ENCODE measurements around the gene LYAR.

Gene LYAR

DNA sequence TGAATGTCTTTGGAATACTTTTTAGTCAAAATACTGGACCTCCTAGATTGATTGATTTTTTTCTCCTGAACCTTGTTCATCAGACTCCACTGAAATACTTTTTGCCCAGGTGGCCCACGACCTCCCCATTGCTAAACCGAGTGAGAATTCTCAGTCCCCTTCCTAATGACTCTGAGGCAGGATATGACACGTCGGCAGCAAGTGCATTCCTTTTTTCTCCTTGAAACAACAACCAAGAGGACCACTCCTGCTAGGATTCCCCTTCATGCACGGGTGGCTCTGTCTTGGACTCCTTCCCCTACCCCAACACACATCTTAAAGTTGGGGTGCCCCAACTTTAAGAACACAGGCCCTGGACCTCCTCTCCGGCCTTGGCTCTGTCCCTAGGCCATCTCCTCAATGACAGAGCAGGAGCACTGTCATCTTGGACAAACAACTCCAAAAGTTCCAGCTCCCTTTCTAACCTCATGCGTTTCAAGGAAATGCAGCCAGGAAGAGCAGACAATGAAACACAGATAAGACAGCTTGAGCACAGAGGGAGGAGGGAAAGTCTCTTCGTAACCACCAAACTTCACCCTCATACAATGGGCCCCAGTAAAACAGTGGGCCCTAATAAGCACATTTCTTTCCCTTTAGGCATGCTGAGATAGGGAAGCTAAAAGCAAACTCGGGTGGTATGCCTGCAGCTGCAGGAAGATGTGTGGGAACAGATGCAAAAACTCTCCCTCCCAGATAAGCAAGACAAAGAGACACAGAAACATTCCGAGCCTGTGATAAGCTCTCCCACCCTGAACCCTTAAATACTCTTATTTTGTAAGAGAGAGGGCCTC is 34.0 kb upstream of the LYAR start:
- no peak overlapping the region for H3K27ac ChIP-seq
- TF ChIP-seq, protein P1, sequence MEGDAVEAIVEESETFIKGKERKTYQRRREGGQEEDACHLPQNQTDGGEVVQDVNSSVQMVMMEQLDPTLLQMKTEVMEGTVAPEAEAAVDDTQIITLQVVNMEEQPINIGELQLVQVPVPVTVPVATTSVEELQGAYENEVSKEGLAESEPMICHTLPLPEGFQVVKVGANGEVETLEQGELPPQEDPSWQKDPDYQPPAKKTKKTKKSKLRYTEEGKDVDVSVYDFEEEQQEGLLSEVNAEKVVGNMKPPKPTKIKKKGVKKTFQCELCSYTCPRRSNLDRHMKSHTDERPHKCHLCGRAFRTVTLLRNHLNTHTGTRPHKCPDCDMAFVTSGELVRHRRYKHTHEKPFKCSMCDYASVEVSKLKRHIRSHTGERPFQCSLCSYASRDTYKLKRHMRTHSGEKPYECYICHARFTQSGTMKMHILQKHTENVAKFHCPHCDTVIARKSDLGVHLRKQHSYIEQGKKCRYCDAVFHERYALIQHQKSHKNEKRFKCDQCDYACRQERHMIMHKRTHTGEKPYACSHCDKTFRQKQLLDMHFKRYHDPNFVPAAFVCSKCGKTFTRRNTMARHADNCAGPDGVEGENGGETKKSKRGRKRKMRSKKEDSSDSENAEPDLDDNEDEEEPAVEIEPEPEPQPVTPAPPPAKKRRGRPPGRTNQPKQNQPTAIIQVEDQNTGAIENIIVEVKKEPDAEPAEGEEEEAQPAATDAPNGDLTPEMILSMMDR (conservative IDR thresholded peaks at IDR 0.05): no peak

GRCh38 chr4:4321951-4322688 is 32.2 kb upstream of the LYAR start:
- TF ChIP-seq, protein P1 (conservative IDR thresholded peaks at IDR 0.05): no peak
- H3K27ac ChIP-seq: no peak overlapping the region

DNA sequence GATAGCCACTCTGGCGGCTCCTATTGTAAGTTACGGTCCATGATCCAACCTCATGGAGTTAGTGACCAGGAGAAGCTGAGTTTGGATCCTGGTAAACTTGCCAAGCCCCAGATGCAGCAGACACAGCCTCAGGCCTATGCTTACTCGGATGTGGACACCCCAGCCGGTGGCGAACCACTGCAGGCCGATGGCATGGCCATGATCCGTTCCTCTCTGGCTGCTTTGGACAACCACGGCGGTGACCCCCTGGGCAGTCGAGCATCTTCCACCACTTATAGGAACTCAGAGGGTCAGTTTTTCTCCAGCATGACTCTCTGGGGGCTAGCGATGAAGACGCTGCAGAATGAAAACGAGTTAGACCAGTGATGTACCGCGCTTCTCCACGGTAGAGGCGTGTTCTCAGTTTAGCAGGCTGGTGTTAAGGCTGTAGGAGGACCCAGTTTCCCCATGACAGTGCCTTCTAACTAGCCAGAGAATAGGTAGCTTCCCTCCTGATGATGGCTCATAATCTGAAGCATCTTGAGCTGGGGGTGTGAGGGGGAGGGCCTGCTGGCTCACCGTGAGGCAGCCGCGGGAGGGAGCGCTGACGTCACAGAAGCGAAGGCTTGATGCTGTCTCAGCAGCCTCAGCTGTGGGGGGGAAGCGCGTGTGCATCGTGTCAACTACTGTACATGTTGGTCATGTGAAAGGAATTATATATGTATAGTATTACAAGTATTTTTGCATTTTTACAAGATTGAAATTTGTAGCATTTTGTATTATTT is 31.2 kb upstream of the LYAR start:
- TF ChIP-seq, protein P1 (conservative IDR thresholded peaks at IDR 0.05): no peak
- no peak overlapping the region for H3K27ac ChIP-seq

DNA sequence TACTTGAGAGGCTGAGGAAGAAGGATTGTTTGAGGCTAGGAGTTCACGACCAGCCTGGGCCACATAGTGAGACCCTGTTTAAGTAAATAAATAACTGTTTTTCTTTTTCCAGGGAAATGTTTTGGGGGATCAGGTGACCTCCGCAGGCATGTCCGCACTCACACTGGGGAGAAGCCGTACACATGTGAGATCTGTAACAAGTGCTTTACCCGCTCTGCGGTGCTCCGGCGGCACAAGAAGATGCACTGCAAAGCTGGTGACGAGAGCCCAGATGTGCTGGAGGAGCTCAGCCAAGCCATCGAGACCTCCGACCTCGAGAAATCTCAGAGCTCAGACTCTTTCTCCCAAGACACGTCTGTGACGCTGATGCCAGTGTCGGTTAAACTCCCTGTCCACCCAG is 30.6 kb upstream of the LYAR start:
- TF ChIP-seq, protein P1 (conservative IDR thresholded peaks at IDR 0.05): no peak
- no peak overlapping the region for H3K27ac ChIP-seq

- H3K27ac ChIP-seq: no peak overlapping the region
- TF ChIP-seq, protein P1 (conservative IDR thresholded peaks at IDR 0.05): no peak
Observed at GRCh38 chr4:4317496-4318232, 27.7 kb upstream of the LYAR start.

- TF ChIP-seq, protein P1 (conservative IDR thresholded peaks at IDR 0.05): no peak
- H3K27ac ChIP-seq: no peak overlapping the region
Observed at GRCh38 chr4:4316150-4316495, 26.2 kb upstream of the LYAR start.
